Amygdala (tissue), 56 donors: Measurements from ENCODE around the gene EIF2AK3.
"Not testable (repeated sequence)": the region's sequence is repeated elsewhere in the genome, so short reads cannot be mapped to it uniquely, and the experiment has no call there.

ENCODE experiments used
- DNase-seq, 56 donors: peaks; one replicate each; lab custom pipeline; 2025; lab: John Stamatoyannopoulos, UW

The EIF2AK3 gene

DNA sequence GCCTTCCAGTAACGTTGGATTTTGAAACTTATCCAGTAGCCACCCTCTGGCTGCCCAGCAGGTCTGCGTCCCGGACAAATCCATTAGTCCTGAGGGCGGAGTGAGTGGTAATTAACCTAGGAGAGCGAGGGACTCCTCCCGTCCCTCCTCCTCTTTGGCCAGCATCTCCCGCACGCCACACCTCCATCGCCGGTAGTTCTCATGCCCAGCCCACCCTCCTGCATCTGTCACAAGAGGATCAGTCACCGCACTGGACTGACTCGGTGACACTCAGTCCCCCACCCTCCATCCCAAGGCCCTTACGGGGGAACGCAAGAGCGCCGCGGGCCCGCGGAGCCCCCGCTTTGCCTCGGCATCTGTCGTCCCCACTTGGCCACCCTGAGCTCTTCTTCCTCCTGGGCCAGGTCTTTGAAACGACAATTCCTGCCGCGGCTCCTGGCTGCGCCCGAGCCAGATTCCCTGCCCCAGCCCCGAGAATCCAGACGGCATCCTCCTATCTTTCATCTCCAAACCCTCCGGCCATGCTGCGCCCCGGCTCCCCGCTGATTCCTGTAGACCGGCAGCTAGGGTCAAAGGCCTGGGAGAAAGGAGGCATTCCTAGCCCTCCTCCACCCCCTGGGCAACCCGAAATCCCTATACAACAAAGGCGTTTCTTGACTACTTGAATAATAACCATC, 77.5 kb downstream of the EIF2AK3 start:
- DNase-seq: peak in 2 of 56 donors; percentile 13 to 21

- not testable (repeated sequence) for DNase-seq
Observed at GRCh38 chr2:88546291-88546690, 81.0 kb downstream of the EIF2AK3 start.

GRCh38 chr2:88545118-88545517, 82.1 kb downstream of the EIF2AK3 start:
- peak in 2 of 56 donors; percentile 2 to 7 for DNase-seq

DNA sequence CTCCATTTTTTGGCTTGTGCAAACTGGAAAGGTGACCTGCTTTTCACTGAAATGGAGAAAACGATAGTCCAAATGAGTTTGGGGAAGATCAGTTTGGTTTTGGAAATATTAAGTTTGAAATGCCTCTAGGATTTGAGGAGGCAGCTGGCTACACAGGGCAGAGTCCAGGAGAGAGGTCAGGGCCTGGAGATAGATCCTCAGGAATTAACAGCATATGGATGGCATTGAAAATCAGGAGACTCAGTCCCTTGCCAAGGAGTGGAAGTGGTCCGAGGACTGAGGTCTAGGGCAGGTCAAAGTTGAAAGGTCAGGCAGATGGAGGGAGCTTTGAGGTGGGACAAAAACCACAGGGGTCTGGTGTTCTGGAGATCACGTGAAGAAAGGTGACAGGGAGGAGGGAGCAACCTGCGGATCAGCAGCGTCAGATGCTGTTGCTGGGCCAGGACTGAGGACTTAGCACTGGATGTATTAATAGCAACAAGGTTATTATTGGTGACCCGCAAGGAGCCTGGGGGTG, 83.7 kb downstream of the EIF2AK3 start:
- DNase-seq: no peak

DNA sequence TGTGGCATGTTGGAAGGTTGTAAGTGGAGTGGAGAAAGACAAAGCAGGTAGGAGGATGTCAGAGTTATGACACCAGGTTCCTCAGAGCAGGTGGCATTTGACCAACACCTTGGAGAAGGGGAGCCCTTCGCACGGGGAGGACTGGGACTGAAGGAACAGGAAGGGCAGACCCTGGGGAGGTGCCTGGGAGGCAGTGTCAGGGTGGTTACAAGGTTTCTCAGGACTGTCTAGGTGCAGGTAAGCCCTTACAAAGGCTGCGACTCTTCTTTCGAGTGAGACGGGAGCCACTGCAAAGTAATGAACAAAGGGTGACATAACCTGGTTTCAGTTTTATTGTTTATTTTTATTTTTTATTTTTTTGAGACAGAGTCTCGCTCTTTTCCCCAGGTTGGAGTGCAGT, 84.6 kb downstream of the EIF2AK3 start:
- no peak for DNase-seq

- no peak for DNase-seq
Observed at GRCh38 chr2:88540346-88540745, 86.9 kb downstream of the EIF2AK3 start.

- no peak for DNase-seq
Observed at GRCh38 chr2:88538362-88538917, 88.8 kb downstream of the EIF2AK3 start.

GRCh38 chr2:88537640-88538039, 89.6 kb downstream of the EIF2AK3 start:
- DNase-seq: no peak

GRCh38 chr2:88530081-88530480, 97.2 kb downstream of the EIF2AK3 start:
- no peak for DNase-seq

DNA sequence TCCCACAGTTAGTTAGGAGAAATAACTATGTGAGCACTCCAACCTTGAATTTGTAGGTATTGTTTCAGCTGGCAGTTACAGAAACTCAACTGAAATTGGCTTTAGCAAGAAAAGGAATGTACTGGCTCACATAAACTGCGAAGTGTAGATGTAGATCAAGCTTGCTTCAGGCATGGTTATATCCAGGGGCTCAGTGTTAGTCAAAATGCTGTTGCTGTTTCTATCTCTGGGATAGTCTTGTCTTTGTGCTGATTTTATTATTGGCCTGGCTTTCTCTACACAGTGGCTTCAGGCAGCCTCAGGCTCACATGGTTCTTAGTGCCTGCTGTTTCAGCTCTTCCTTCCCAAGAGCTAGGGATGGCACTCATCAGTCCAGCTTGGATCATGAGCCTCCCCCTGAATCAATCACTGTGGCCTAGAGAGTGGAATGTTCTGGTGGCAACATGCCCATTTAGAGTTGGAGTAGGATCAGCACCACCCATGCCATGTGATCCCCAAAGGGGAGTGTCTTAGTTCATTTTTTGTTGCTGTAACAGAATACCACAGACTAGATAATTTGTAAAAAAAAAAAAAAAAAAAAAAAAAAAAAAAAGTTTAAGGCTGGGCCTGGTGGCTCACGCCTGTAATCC, 105.7 kb downstream of the EIF2AK3 start:
- DNase-seq: no peak

DNA sequence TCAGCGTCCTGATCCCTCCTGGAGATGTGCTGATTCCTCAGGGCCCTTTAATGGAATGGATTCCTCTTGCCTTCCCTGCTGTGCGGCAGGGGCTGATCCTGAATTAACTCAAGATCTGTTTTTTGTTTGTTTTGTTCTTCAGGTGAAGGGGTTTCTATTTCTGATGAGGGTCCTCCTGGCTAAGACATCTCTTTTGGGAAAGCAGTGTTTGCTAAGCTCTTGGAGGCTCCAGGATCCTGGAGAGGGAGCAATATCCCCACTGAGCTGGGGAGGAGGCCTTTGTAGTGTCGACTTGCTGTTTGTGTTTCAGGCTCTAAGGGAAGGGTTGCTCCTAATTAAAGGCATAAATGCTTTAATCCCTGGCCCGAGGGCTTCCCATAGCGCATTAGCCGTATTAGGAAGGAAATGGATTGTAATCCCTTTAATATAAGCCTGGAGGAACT, 109.5 kb downstream of the EIF2AK3 start:
- no peak for DNase-seq
